ENCODE measurements around the gene RBM23.
"Not testable (repeated sequence)": the region's sequence is repeated elsewhere in the genome, so short reads cannot be mapped to it uniquely, and the experiment has no call there.

GRCh38 chr14:22914836-22915235 is 4.1 kb downstream of the RBM23 start:
- not testable (repeated sequence) for TF ChIP-seq CTCF (conservative IDR thresholded peaks at IDR 0.05; ENCODE audit: low read depth, low read length); EZH2 (IDR thresholded peaks at IDR 0.05; ENCODE audit: borderline replicate concordance, low read depth, low read length, poor library complexity, severe bottlenecking)
